Spleen (tissue), 11 donors: Measurements from ENCODE around the gene TREML2. TPM values are rescaled to one million over a fixed set of nuclear protein-coding genes. Genes with fewer than 3 reads are reported as not detected.

Experiments used
- DNase-seq: peaks from one replicate; pipeline ENCODE4 v3.0.0-alpha.2; 2020
- H3K27ac ChIP-seq, 8 donors: fragments of 200-600 bp; sonication (generic) in 7 of 8; 1 replicate in 4 of 8; 2 replicates in 4 of 8; pipeline versions ENCODE4 v1.5.0 to v1.8.0; 2016 to 2021; ENCODE audit warnings: inconsistent platforms in 4 of 8, mild to moderate bottlenecking in 4 of 8, moderate library complexity in 1 of 8
- H3K27me3 ChIP-seq, 7 donors: fragments of 200-600 bp; sonication (generic) in 6 of 7; replicated peaks in 1 of 7; 1 replicate in 4 of 7; 2 replicates in 3 of 7; pipeline versions ENCODE4 v1.5.0 to v1.8.0; 2016 to 2021; ENCODE audit warnings: inconsistent platforms in 3 of 7, mild to moderate bottlenecking in 1 of 7
- H3K36me3 ChIP-seq, 6 donors: fragments of 200-600 bp; sonication (generic) in 5 of 6; 1 replicate in 4 of 6; 2 replicates in 2 of 6; pipeline versions ENCODE4 v1.5.0 to v1.8.0; 2016 to 2021; ENCODE audit warnings: inconsistent platforms in 2 of 6
- H3K4me1 ChIP-seq, 6 donors: fragments of 200-600 bp; sonication (generic) in 5 of 6; 1 replicate in 3 of 6; 2 replicates in 3 of 6; pipeline versions ENCODE4 v1.5.0 to v1.8.0; 2016 to 2021; ENCODE audit warnings: inconsistent platforms in 3 of 6
- H3K4me3 ChIP-seq, 8 donors: fragments of 200-600 bp; sonication (generic) in 7 of 8; 1 replicate in 4 of 8; 2 replicates in 4 of 8; pipeline versions ENCODE4 v1.5.0 to v1.8.0; 2016 to 2021; ENCODE audit warnings: inconsistent platforms in 4 of 8, mild to moderate bottlenecking in 4 of 8, moderate library complexity in 2 of 8
- H3K9me3 ChIP-seq, 8 donors: fragments of 200-600 bp; sonication (generic) in 7 of 8; 1 replicate in 4 of 8; 2 replicates in 4 of 8; pipeline versions ENCODE4 v1.5.0 to v1.8.0; 2016 to 2021; ENCODE audit warnings: inconsistent platforms in 4 of 8
- CTCF ChIP-seq, 11 experiments: fragments of 200-600 bp in 7 of 11; fragments of 450-650 bp in 4 of 11; sonication (generic) in 4 of 11; IDR thresholded peaks in 8 of 11; conservative IDR thresholded peaks in 3 of 11; 1 replicate in 7 of 11; 2 replicates in 4 of 11; pipeline versions ENCODE4 v1.4.0 to v1.8.0; 2016 to 2021; ENCODE audit warnings: antibody characterized with exemption in 11 of 11, inconsistent platforms in 4 of 11, mild to moderate bottlenecking in 1 of 11
- POLR2A ChIP-seq, 3 donors: fragments of 450-650 bp; IDR thresholded peaks; one replicate each; pipeline ENCODE4 v1.5.1; 2017; ENCODE audit warnings: antibody characterized with exemption in 3 of 3, mild to moderate bottlenecking in 1 of 3
- POLR2AphosphoS5 ChIP-seq, 3 donors: sonication (generic); formaldehyde crosslinking; IDR thresholded peaks; one replicate each; pipeline ENCODE4 v1.5.1; 2017; ENCODE audit warnings: antibody characterized with exemption in 3 of 3
- WGBS, 5 donors: extraction: QIAGEN DNeasy Blood & Tissue Kit in 3 of 5; methylation state at CpG; one replicate each; pipeline versions ENCODE4 v1.1.5 to v1.1.7; 2013 to 2018; 5-methylcytosine and 5-hydroxymethylcytosine counted together
- intact Hi-C: fragments of 100-400 bp; cut with DNase I; formaldehyde crosslinking; loops from one replicate; pipeline ENCODE4 v1.15.0; 2023; ENCODE audit warnings: low total_unique reads
- polyA plus RNA-seq, 3 donors: library from polyadenylated mRNA; stranded (reverse); fragments of 200-250 nt; gene quantifications; one replicate each; pipeline ENCODE4 v1.2.1, GENCODE V29; 2013
- total RNA-seq, 7 donors: library from RNA; depleted of rRNA in 3 of 7; stranded (reverse); fragments of >200 nt in 3 of 7; fragmentation: NEBNext Ultra II Directional in 4 of 7; extraction: Animal tissue kit (Norgen Biotek cat#: 25700) in 4 of 7; gene quantifications; one replicate each; pipeline versions ENCODE4 v1.1.0 to v1.2.1, GENCODE V29; 2016 to 2021
- donor health status: healthy with polysubstance abuse.
- donor health status: DM: no; HTN: no; CAD: no; lungs with moderate emphysema.
- donor health status: DM: no; HTN: no; CAD: no.
- donor health status: Bipolar disorder and iron deficiency.
- donor health status: healthy.
- donor health status: DM: no; HTN: no; CAD: no.
- donor health status: DM: yes; HTN: yes; CAD: no.

TREML2 gene
- total and polyA plus RNA-seq, 10 donors = 1.9 to 28.8 (median 10.2) TPM

- intact Hi-C loops = no loop called here
- H3K27ac ChIP-seq = no peak overlapping the region
- H3K4me1 ChIP-seq = no peaks in the 10 kb centered on the region
- H3K4me3 ChIP-seq = no peak overlapping the region
- no peaks in the 10 kb centered on the region for H3K36me3 ChIP-seq
- H3K9me3 ChIP-seq = no peaks in the 10 kb centered on the region
- TF ChIP-seq POLR2A (IDR thresholded peaks at IDR 0.05) = no peak
- no peak for TF ChIP-seq POLR2AphosphoS5 (IDR thresholded peaks at IDR 0.05)
- TF ChIP-seq CTCF (IDR thresholded peaks at IDR 0.05 in 8 of 11, conservative IDR thresholded peaks at IDR 0.05 in 3 of 11) = no peak
- no peak for DNase-seq
- H3K27me3 ChIP-seq = peaks cover 0 to 19% (median 0%) of the 10 kb centered on the region in 7 donors
- WGBS, 5 donors = 73 to 87% (median 82%) methylated on average over 3 of the region's 3 CpGs
Measured at GRCh38 chr6:41226752-41227151, 25.8 kb upstream of the TREML2 start.

- intact Hi-C loops = no loop called here
- TF ChIP-seq CTCF (IDR thresholded peaks at IDR 0.05 in 8 of 11, conservative IDR thresholded peaks at IDR 0.05 in 3 of 11) (no peak), POLR2AphosphoS5 (IDR thresholded peaks at IDR 0.05) (no peak), POLR2A (IDR thresholded peaks at IDR 0.05) (no peak)
- peaks cover 0 to 19% (median 0%) of the 10 kb centered on the region in 7 donors for H3K27me3 ChIP-seq
- 48 to 86% (median 76%) methylated on average over 1 of the region's 1 CpG for WGBS, 5 donors
- H3K4me3 ChIP-seq = no peak overlapping the region
- DNase-seq = no peak
- H3K27ac ChIP-seq = no peak overlapping the region
- peaks cover 0 to 12% (median 10%) of the 10 kb centered on the region in 8 donors for H3K9me3 ChIP-seq
- H3K4me1 ChIP-seq = no peaks in the 10 kb centered on the region
- no peaks in the 10 kb centered on the region for H3K36me3 ChIP-seq
Measured at GRCh38 chr6:41224800-41225199, 23.9 kb upstream of the TREML2 start.

GRCh38 chr6:41222513-41222912 is 21.6 kb upstream of the TREML2 start:
- WGBS, 5 donors = 55 to 77% (median 67%) methylated on average over 3 to 5 of the region's 5 CpGs

GRCh38 chr6:41222045-41222444 is 21.1 kb upstream of the TREML2 start:
- TF ChIP-seq CTCF (IDR thresholded peaks at IDR 0.05 in 8 of 11, conservative IDR thresholded peaks at IDR 0.05 in 3 of 11) (no peak), POLR2A (IDR thresholded peaks at IDR 0.05) (no peak)
- Histone ChIP-seq H3K4me3 (no peak overlapping the region), H3K9me3 (peaks cover 0 to 15% (median 11%) of the 10 kb centered on the region in 8 donors), H3K27me3 (peaks cover 0 to 11% (median 0%) of the 10 kb centered on the region in 7 donors), H3K27ac (no peak overlapping the region), H3K4me1 (no peaks in the 10 kb centered on the region), H3K36me3 (no peaks in the 10 kb centered on the region)
- 28 to 57% (median 54%) methylated on average over 4 of the region's 4 CpGs for WGBS, 5 donors
- intact Hi-C loops = no loop called here
- no peak for DNase-seq

More at GRCh38 chr6:41222513-41222912, 21.6 kb upstream of the TREML2 start:
- intact Hi-C loops = no loop called here
- Histone ChIP-seq H3K27ac (no peak overlapping the region), H3K4me1 (no peaks in the 10 kb centered on the region), H3K36me3 (no peaks in the 10 kb centered on the region), H3K9me3 (peaks cover 0 to 15% (median 11%) of the 10 kb centered on the region in 8 donors), H3K27me3 (peaks cover 0 to 14% (median 0%) of the 10 kb centered on the region in 7 donors), H3K4me3 (no peak overlapping the region)
- TF ChIP-seq CTCF (IDR thresholded peaks at IDR 0.05 in 8 of 11, conservative IDR thresholded peaks at IDR 0.05 in 3 of 11) (no peak), POLR2AphosphoS5 (IDR thresholded peaks at IDR 0.05) (no peak), POLR2A (IDR thresholded peaks at IDR 0.05) (no peak)
- DNase-seq = no peak
